SU-DHL-6 (cell line): ENCODE measurements around the gene CHIT1.

Source experiments
- EZH2phosphoT487 ChIP-seq: fragments of 200-600 bp; sonication (generic), shearing (Covaris generic); conservative IDR thresholded peaks from 2 replicates; pipeline ENCODE4 v1.6.1; 2018; ENCODE audit warnings: mild to moderate bottlenecking, antibody characterized with exemption, low read length, moderate library complexity, mixed read lengths
- TF ChIP-seq, protein P1 (sequence below): fragments of 200-600 bp; sonication (generic); IDR thresholded peaks from one replicate; pipeline ENCODE4 v1.5.1; 2017; ENCODE audit warnings: antibody characterized with exemption, mild to moderate bottlenecking, low read length, moderate library complexity; ENCODE audit not compliant: insufficient read depth, poor library complexity, severe bottlenecking

DNA sequence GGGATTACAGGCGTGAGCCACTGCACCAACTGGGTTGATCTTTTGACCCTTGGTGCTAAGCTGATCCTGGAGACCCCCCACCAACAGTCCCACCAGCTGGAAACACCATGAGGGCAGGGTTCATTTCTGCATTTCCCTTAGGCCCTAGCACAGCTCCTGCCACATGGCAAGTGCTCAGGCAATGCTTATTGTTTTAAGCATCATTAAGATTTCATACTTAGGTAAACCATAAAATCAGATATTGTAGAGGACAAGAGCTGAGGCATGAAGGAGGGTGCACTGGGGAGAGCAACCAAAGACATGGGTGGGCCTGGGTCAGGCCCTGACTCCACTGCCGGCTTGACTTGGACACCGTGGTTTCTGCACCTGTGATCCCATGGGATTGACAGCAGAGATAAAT, 17.7 kb downstream of the CHIT1 start:
- TF ChIP-seq, protein P1, sequence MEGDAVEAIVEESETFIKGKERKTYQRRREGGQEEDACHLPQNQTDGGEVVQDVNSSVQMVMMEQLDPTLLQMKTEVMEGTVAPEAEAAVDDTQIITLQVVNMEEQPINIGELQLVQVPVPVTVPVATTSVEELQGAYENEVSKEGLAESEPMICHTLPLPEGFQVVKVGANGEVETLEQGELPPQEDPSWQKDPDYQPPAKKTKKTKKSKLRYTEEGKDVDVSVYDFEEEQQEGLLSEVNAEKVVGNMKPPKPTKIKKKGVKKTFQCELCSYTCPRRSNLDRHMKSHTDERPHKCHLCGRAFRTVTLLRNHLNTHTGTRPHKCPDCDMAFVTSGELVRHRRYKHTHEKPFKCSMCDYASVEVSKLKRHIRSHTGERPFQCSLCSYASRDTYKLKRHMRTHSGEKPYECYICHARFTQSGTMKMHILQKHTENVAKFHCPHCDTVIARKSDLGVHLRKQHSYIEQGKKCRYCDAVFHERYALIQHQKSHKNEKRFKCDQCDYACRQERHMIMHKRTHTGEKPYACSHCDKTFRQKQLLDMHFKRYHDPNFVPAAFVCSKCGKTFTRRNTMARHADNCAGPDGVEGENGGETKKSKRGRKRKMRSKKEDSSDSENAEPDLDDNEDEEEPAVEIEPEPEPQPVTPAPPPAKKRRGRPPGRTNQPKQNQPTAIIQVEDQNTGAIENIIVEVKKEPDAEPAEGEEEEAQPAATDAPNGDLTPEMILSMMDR, result no peak
- no peak for TF ChIP-seq EZH2phosphoT487
